Measurements from ENCODE around the gene SLC2A13.
"Not testable (repeated sequence)": the region's sequence is repeated elsewhere in the genome, so short reads cannot be mapped to it uniquely, and the experiment has no call there.

SLC2A13 gene

GRCh38 chr12:40104461-40105264 is 1.2 kb downstream of the SLC2A13 start:
- DNase-seq = no peak

GRCh38 chr12:40103043-40103442 is 2.8 kb downstream of the SLC2A13 start:
- DNase-seq = no peak

- no peak for DNase-seq
These were observed 4.1 kb downstream of the SLC2A13 start for GRCh38 chr12:40101747-40102146.

- peak; percentile 33 for DNase-seq
These were observed 6.4 kb downstream of the SLC2A13 start for GRCh38 chr12:40099423-40099853.

- no peak for DNase-seq
These were observed 7.3 kb downstream of the SLC2A13 start for GRCh38 chr12:40098406-40099145.

GRCh38 chr12:40093512-40093911 is 12.4 kb downstream of the SLC2A13 start:
- DNase-seq = no peak

GRCh38 chr12:40086471-40086870 is 19.4 kb downstream of the SLC2A13 start:
- no peak for DNase-seq

- no peak for DNase-seq
These were observed 27.6 kb downstream of the SLC2A13 start for GRCh38 chr12:40078266-40078665.

- no peak for DNase-seq
These were observed 30.4 kb downstream of the SLC2A13 start for GRCh38 chr12:40075458-40075857.

GRCh38 chr12:40068416-40068815 is 37.5 kb downstream of the SLC2A13 start:
- no peak for DNase-seq

- no peak for DNase-seq
These were observed 40.2 kb downstream of the SLC2A13 start for GRCh38 chr12:40065636-40066035.

- no peak for DNase-seq
These were observed 42.5 kb downstream of the SLC2A13 start for GRCh38 chr12:40063414-40063813.

- no peak for DNase-seq
These were observed 47.1 kb downstream of the SLC2A13 start for GRCh38 chr12:40058721-40059190.

- no peak for DNase-seq
These were observed 49.5 kb downstream of the SLC2A13 start for GRCh38 chr12:40056373-40056772.

GRCh38 chr12:40055776-40056175 is 50.1 kb downstream of the SLC2A13 start:
- DNase-seq = no peak

GRCh38 chr12:40055228-40055579 is 50.7 kb downstream of the SLC2A13 start:
- DNase-seq = no peak

GRCh38 chr12:40054555-40055227 is 51.2 kb downstream of the SLC2A13 start:
- no peak for DNase-seq

- DNase-seq = no peak
These were observed 56.6 kb downstream of the SLC2A13 start for GRCh38 chr12:40049268-40049667.

- DNase-seq = not testable (repeated sequence)
These were observed 58.9 kb downstream of the SLC2A13 start for GRCh38 chr12:40047002-40047401.

- no peak for DNase-seq
These were observed 60.2 kb downstream of the SLC2A13 start for GRCh38 chr12:40045656-40046055.

- DNase-seq = no peak
These were observed 61.5 kb downstream of the SLC2A13 start for GRCh38 chr12:40044396-40044795.

GRCh38 chr12:40039598-40039997 is 66.3 kb downstream of the SLC2A13 start:
- no peak for DNase-seq

- DNase-seq = peak; percentile 25
These were observed 67.3 kb downstream of the SLC2A13 start for GRCh38 chr12:40038619-40039018.

- no peak for DNase-seq
These were observed 71.2 kb downstream of the SLC2A13 start for GRCh38 chr12:40034712-40035111.
